Ovary (tissue), 9 donors: ENCODE measurements around the gene RAB6B. TPM values are rescaled to one million over a fixed set of nuclear protein-coding genes. Genes with fewer than 3 reads are reported as not detected.

Experiments
- DNase-seq, 5 donors: peaks; one replicate each; pipeline ENCODE4 v3.0.0-alpha.2; 2019 to 2020
- H3K27ac ChIP-seq, 2 donors: fragments of 200-600 bp; one replicate each; pipeline versions ENCODE4 v1.5.1 to v1.8.0; 2019 to 2022
- H3K27me3 ChIP-seq: fragments of 200-600 bp; one replicate; pipeline ENCODE4 v1.8.0; 2022
- H3K36me3 ChIP-seq: fragments of 200-600 bp; sonication (generic); one replicate; pipeline ENCODE4 v1.5.1; 2019
- H3K4me1 ChIP-seq: one replicate; pipeline ENCODE4 v1.8.1; 2013; ENCODE audit warnings: mild to moderate bottlenecking, moderate library complexity; ENCODE audit not compliant: insufficient read depth
- H3K4me3 ChIP-seq: fragments of 200-600 bp; sonication (generic); one replicate; pipeline ENCODE4 v1.5.1; 2017
- H3K9me3 ChIP-seq, 2 donors: fragments of 200-600 bp in 1 of 2; sonication (generic) in 1 of 2; one replicate each; pipeline versions ENCODE4 v1.5.1 to v1.8.1; 2013 to 2019; ENCODE audit warnings: mild to moderate bottlenecking in 1 of 2, moderate library complexity in 1 of 2
- EP300 ChIP-seq: sonication (generic); formaldehyde crosslinking; IDR thresholded peaks from one replicate; pipeline ENCODE4 v1.6.1; 2017; ENCODE audit warnings: antibody characterized with exemption
- POLR2A ChIP-seq: fragments of 450-650 bp; IDR thresholded peaks from one replicate; pipeline ENCODE4 v1.6.1; 2017; ENCODE audit warnings: antibody characterized with exemption, mild to moderate bottlenecking, moderate library complexity
- WGBS, 3 donors: extraction: QIAGEN DNeasy Blood & Tissue Kit in 1 of 3; methylation state at CpG; one replicate each; pipeline versions ENCODE4 v1.1.5 to v1.1.7; 2013 to 2017; 5-methylcytosine and 5-hydroxymethylcytosine counted together
- intact Hi-C, 4 donors: fragments of 100-400 bp; cut with DNase I; formaldehyde crosslinking; loops; one replicate each; pipeline versions ENCODE4 v1.11.0 to v1.15.1; 2022 to 2023
- polyA plus RNA-seq, 2 donors: library from polyadenylated mRNA; stranded (reverse); fragments of 200-250 nt in 1 of 2; fragments of 350-450 nt in 1 of 2; fragmentation: Illumina TruSeq in 1 of 2; extraction: RNeasy Lipid Tissue Mini Kit (QIAGEN cat#74804) in 1 of 2; gene quantifications; one replicate each; pipeline ENCODE4 v1.2.3, GENCODE V29; 2013 to 2014
- total RNA-seq, 7 donors: library from RNA; depleted of rRNA in 2 of 7; stranded (reverse); fragments of >200 nt in 2 of 7; fragmentation: NEBNext Ultra II Directional in 3 of 7; extraction: Animal tissue kit (Norgen Biotek cat#: 25700) in 3 of 7; gene quantifications; one replicate each; pipeline versions ENCODE4 v1.1.0 to v1.2.4, GENCODE V29; 2016 to 2023
- TF ChIP-seq, protein P1 (sequence below), 3 donors: fragments of 450-650 bp in 2 of 3; fragments of 200-600 bp in 1 of 3; IDR thresholded peaks; one replicate each; pipeline versions ENCODE4 v1.5.1 to v1.8.0; 2016 to 2022; ENCODE audit warnings: antibody characterized with exemption in 3 of 3, mild to moderate bottlenecking in 1 of 3
- donor health status: DM: no; HTN: no; CAD: no; lungs with moderate emphysema.
- donor health status: DM: no; HTN: no; CAD: no.
- donor health status: Bipolar disorder and iron deficiency.
- donor health status: DM: yes; HTN: yes; CAD: no.
- donor health status: DM: no; HTN: no; CAD: no.
- donor health status: DM: yes; HTN: yes; CAD: no.

RAB6B gene
- total and polyA plus RNA-seq, 9 donors = 0.50 to 9.1 (median 3.9) TPM

GRCh38 chr3:133935843-133936769 lies 40.4 kb upstream of the RAB6B start:
- TF ChIP-seq, protein P1, sequence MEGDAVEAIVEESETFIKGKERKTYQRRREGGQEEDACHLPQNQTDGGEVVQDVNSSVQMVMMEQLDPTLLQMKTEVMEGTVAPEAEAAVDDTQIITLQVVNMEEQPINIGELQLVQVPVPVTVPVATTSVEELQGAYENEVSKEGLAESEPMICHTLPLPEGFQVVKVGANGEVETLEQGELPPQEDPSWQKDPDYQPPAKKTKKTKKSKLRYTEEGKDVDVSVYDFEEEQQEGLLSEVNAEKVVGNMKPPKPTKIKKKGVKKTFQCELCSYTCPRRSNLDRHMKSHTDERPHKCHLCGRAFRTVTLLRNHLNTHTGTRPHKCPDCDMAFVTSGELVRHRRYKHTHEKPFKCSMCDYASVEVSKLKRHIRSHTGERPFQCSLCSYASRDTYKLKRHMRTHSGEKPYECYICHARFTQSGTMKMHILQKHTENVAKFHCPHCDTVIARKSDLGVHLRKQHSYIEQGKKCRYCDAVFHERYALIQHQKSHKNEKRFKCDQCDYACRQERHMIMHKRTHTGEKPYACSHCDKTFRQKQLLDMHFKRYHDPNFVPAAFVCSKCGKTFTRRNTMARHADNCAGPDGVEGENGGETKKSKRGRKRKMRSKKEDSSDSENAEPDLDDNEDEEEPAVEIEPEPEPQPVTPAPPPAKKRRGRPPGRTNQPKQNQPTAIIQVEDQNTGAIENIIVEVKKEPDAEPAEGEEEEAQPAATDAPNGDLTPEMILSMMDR (IDR thresholded peaks at IDR 0.05) = no peak
- no peak for TF ChIP-seq EP300
- no peak for TF ChIP-seq POLR2A
- Histone ChIP-seq H3K36me3 (no peaks in the 10 kb centered on the region), H3K4me3 (no peak overlapping the region), H3K9me3 (no peaks in the 10 kb centered on the region), H3K4me1 (peaks cover 4% of the 10 kb centered on the region), H3K27me3 (no peaks in the 10 kb centered on the region), H3K27ac (peak overlapping the region in 1 of 2 donors; percentile 54)
- peak in 2 of 5 donors; percentile 6 to 16 for DNase-seq
- WGBS, 3 donors = 89 to 93% (median 91%) methylated on average over 12 to 13 of the region's 13 CpGs
- intact Hi-C loops = loop anchor here in 2 of 4 donors (10.0 kb wide), 2 partner anchors 349 to 369 kb away; no protein-coding TSS in a partner anchor

DNA sequence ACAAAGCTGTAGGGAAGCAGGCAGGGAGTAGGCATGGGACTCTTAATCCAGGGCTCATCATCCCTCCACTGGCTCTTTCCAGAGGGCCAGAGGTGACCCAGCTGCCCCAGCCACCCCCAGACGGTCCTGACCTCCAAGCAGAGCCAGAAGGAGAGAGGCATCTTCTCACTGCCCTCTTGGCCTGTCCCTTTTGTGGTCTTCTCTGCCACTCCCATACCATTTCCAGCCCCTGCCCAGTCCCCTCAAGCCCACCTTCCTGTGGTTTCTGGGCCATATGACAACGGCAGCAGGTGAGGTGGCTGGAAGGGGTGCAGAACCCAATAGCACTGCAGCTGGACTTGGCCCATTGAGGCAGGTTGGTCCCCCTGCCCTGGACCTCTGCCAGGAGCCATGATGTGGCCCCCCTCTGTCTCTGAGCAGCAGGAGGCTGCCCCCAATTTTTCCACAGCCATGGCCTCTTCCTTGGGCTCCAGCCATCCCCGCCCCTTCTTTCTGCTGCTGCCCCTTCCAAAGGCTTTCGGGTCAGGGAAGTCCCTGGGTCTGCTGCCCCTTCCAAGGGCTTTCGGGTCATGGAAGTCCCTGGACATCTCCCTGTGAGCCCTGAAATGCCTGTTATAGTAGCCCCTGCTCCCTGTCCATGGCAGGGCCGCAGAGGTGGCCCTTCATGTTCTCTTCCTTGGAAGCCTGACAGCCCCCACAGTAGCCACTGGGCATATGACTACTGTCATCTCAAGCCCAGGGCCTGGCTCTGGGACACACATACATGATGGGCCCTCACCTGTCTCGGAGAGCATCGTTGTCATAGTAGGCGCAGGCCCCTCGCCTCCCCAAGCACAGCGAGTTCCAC lies 39.5 kb upstream of the RAB6B start:
- TF ChIP-seq POLR2A (no peak), EP300 (no peak)
- TF ChIP-seq, protein P1 (IDR thresholded peaks at IDR 0.05) = no peak
- Histone ChIP-seq H3K4me1 (peaks cover 4% of the 10 kb centered on the region), H3K4me3 (no peak overlapping the region), H3K36me3 (no peaks in the 10 kb centered on the region), H3K9me3 (no peaks in the 10 kb centered on the region), H3K27ac (peak overlapping the region in 1 of 2 donors; percentile 54), H3K27me3 (no peaks in the 10 kb centered on the region)
- peak in 1 of 5 donors; percentile 31 for DNase-seq
- 94 to 97% (median 96%) methylated on average over 11 of the region's 11 CpGs for WGBS, 3 donors
- intact Hi-C loops = loop anchor here in 2 of 4 donors (10.0 kb wide), 2 partner anchors 350 to 370 kb away; no protein-coding TSS in a partner anchor

DNA sequence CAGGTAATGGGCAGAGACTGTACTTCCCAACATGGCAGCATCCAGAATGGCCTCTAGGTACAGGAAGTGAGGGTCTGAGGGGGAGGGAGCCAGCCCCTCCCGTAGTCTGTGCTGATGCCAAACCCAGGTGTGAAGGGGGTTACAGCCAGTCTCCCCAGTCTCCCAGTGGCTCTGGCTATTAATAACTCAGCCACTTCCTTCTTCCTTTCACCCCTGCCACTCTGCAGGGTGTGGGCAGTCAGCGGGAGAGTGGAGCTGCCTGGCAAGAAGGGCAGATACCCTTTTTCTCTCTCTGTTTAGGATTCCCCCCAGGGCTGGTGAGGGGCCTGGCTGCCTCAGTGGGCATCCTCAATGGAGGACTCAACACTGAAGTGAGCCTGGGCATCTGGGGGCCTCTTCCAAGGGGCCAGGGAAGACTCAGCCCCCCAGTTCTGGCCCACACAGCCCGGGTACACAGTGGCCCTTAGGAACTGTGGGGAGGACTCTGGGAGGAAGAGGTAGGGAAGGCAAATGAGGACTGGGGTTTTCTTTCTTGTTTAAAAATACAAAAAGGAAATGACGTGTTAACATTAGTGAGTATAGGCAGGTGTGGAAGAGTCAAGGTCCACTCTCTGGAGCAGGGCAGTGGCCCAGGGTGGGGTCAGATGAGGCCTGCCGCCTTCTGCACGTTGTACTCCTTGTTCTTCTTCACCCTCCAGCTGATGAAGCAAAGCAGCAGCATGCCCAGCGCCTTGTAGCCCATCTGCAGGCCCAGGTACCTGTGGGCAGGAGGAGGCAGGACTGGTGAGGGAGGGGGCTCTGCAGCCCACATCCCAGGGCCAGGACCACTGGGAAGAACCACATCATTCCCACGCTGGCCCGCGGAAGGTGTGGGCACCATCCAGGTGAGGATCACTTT lies 38.6 kb upstream of the RAB6B start:
- H3K9me3 ChIP-seq = no peaks in the 10 kb centered on the region
- H3K36me3 ChIP-seq = no peaks in the 10 kb centered on the region
- no peak overlapping the region for H3K27ac ChIP-seq
- H3K4me3 ChIP-seq = no peak overlapping the region
- DNase-seq = peak in 1 of 5 donors; percentile 17
- H3K4me1 ChIP-seq = peaks cover 4% of the 10 kb centered on the region
- no peaks in the 10 kb centered on the region for H3K27me3 ChIP-seq
- WGBS, 3 donors = 86 to 91% (median 89%) methylated on average over 10 of the region's 10 CpGs
- TF ChIP-seq EP300 (no peak), POLR2A (no peak)
- TF ChIP-seq, protein P1 (IDR thresholded peaks at IDR 0.05) = no peak
- intact Hi-C loops = loop anchor here in 2 of 4 donors (10.0 kb wide), 2 partner anchors 350 to 370 kb away; no protein-coding TSS in a partner anchor
